HT-29 (cell line): Measurements from ENCODE around the gene UNC13D. TPM values are rescaled to one million over a fixed set of nuclear protein-coding genes. Genes with fewer than 3 reads are reported as not detected.
"Not testable (repeated sequence)": the region's sequence is repeated elsewhere in the genome, so short reads cannot be mapped to it uniquely, and the experiment has no call there.

Experiments used
- DNase-seq: peaks from one replicate; pipeline ENCODE4 v3.0.0-alpha.2; 2015; ENCODE audit warnings: low spot score
- total RNA-seq: library from RNA; depleted of rRNA; stranded (reverse); fragments of >200 nt; shearing (Covaris generic); gene quantifications from 2 replicates; pipeline ENCODE4 v1.2.3, GENCODE V29; 2014

UNC13D gene
- total RNA-seq, 1 experiment from 2014 or later = 37.5 TPM

GRCh38 chr17:75851693-75851991 lies 7.4 kb upstream of the UNC13D start:
- DNase-seq = not testable (repeated sequence)

GRCh38 chr17:75850928-75851692 lies 6.9 kb upstream of the UNC13D start:
- DNase-seq = no peak

- DNase-seq = no peak
These were observed 5.5 kb upstream of the UNC13D start for GRCh38 chr17:75849724-75850123.

- DNase-seq = no peak
These were observed 5.1 kb upstream of the UNC13D start for GRCh38 chr17:75849279-75849646.

- peak; percentile 94 for DNase-seq
These were observed 4.5 kb upstream of the UNC13D start for GRCh38 chr17:75848523-75849278.

GRCh38 chr17:75847614-75848522 lies 3.7 kb upstream of the UNC13D start:
- DNase-seq = peak; percentile 27

- peak; percentile 82 for DNase-seq
These were observed 2.7 kb upstream of the UNC13D start for GRCh38 chr17:75846692-75847613.

- peak; percentile 87 for DNase-seq
These were observed 1.9 kb upstream of the UNC13D start for GRCh38 chr17:75845933-75846691.

- peak; percentile 98 for DNase-seq
These were observed 981 bp upstream of the UNC13D start for GRCh38 chr17:75845058-75845711.

GRCh38 chr17:75844530-75845057 lies 390 bp upstream of the UNC13D start:
- peak; percentile 95 for DNase-seq

- DNase-seq = no peak
These were observed 1.1 kb downstream of the UNC13D start for GRCh38 chr17:75842963-75843576.

GRCh38 chr17:75842411-75842810 lies 1.8 kb downstream of the UNC13D start:
- DNase-seq = no peak

GRCh38 chr17:75840799-75841164 lies 3.4 kb downstream of the UNC13D start:
- no peak for DNase-seq

- no peak for DNase-seq
These were observed 4.0 kb downstream of the UNC13D start for GRCh38 chr17:75839942-75840798.

- DNase-seq = no peak
These were observed 5.8 kb downstream of the UNC13D start for GRCh38 chr17:75838410-75838809.

GRCh38 chr17:75837899-75838298 lies 6.3 kb downstream of the UNC13D start:
- DNase-seq = no peak

- DNase-seq = no peak
These were observed 7.6 kb downstream of the UNC13D start for GRCh38 chr17:75836605-75837004.

- no peak for DNase-seq
These were observed 8.6 kb downstream of the UNC13D start for GRCh38 chr17:75835654-75835987.
